ENCODE results near the gene ALDOB. TPM values are rescaled to one million over a fixed set of nuclear protein-coding genes. Genes with fewer than 3 reads are reported as not detected.

The ALDOB gene
- total and polyA plus RNA-seq, 2 donors (not counting 3 experiments of a cell fraction or from before 2014, with no cell fraction given): not detected

DNA sequence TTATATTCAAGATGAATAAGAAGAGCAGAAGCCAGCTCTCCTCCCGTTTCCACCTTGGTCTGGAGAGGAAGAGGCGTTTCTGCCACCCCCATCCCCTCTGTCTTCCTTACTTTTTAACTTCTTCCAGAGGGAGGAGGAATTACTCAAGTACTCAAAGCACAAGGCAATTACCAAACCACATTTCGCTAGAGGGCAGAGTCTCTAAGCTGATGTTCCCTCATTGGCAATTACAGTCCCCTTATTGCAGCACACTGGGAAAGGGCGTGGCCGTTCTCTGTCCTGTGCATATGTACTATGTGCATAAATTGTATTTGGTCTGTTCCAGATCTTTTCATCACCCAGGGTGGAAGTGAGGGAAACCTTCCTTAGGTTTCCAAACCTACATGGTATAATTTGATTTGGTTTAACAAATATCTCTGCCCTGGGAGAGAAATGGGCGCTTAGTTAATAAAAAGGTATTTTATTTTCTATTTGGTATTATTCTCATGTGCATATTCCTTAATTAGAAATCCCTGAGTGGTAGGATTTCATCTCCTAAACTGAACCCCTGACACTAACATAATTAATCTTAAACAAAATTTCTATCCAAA, 29.8 kb upstream of the ALDOB start:
- dilution Hi-C loops (cut with MboI; ENCODE audit: extremely low pct_ligation_motif_present, low sequenced_read_pairs): no loop called here
- Histone ChIP-seq H3K4me1 (ENCODE audit: control insufficient read depth, extremely low read depth, insufficient read depth, low read length) (no peaks in the 10 kb centered on the region), H3K36me3 (ENCODE audit: control insufficient read depth in 2 of 2, extremely low read depth in 1 of 2, insufficient read depth in 2 of 2, low read length in 2 of 2) (no peaks in the 10 kb centered on the region), H3K4me3 (replicated peaks in 1 of 3; ENCODE audit: insufficient read depth in 1 of 3, low read depth in 1 of 3, low read length in 3 of 3) (no peak overlapping the region), H2AFZ (ENCODE audit: low read depth, low read length) (no peak overlapping the region), H3K27me3 (ENCODE audit: control insufficient read depth in 2 of 2, insufficient read depth in 2 of 2, low read length in 2 of 2) (no peaks in the 10 kb centered on the region), H4K20me1 (replicated peaks; ENCODE audit: control insufficient read depth, extremely low read depth, insufficient read depth, low read length) (no peaks in the 10 kb centered on the region), H3K9me1 (replicated peaks; ENCODE audit: control insufficient read depth, extremely low read depth, insufficient read depth, low read length) (no peaks in the 10 kb centered on the region), H3K4me2 (ENCODE audit: insufficient read depth, low read length) (no peak overlapping the region), H3K9me3 (replicated peaks; ENCODE audit: control insufficient read depth, insufficient read depth, low read length) (no peaks in the 10 kb centered on the region), H3K79me2 (ENCODE audit: control insufficient read depth, insufficient read depth, low read length) (no peaks in the 10 kb centered on the region), H3K27ac (ENCODE audit: insufficient read depth, low read depth, low read length) (no peak overlapping the region), H3K9ac (replicated peaks; ENCODE audit: extremely low read depth, insufficient read depth, low read length) (no peak overlapping the region)
- ChIA-PET POLR2A (no interaction called here), CTCF (interaction anchor here (1.1 to 1.6 kb wide), 3 partner anchors 16 to 64 kb away, joined by 3 to 7 read pairs (median 3); no protein-coding TSS in a partner anchor)
- no TSS peak for BruUV-seq (replicated peaks)
- intact Hi-C loops (cut with micrococcal nuclease): no loop called here
- no peak for FAIRE-seq
- TF ChIP-seq GATA2 (IDR thresholded peaks at IDR 0.05; ENCODE audit: insufficient read depth, insufficient read length, low read depth, low read length): no peak
- TF ChIP-seq EZH2 (IDR thresholded peaks at IDR 0.05; ENCODE audit: borderline replicate concordance, low read depth, low read length, severe bottlenecking): no peak
- TF ChIP-seq JUN (IDR thresholded peaks at IDR 0.05; ENCODE audit: borderline replicate concordance, insufficient read depth, insufficient read length, low read depth): no peak
- TF ChIP-seq POLR2A (IDR thresholded peaks at IDR 0.05; ENCODE audit: low read depth, low read length): no peak
- TF ChIP-seq MYC (IDR thresholded peaks at IDR 0.05; ENCODE audit: low read depth, low read length): no peak
- TF ChIP-seq POLR2AphosphoS5 (IDR thresholded peaks at IDR 0.05; ENCODE audit: insufficient read depth, low read depth, low read length): no peak
- TF ChIP-seq, protein P1, sequence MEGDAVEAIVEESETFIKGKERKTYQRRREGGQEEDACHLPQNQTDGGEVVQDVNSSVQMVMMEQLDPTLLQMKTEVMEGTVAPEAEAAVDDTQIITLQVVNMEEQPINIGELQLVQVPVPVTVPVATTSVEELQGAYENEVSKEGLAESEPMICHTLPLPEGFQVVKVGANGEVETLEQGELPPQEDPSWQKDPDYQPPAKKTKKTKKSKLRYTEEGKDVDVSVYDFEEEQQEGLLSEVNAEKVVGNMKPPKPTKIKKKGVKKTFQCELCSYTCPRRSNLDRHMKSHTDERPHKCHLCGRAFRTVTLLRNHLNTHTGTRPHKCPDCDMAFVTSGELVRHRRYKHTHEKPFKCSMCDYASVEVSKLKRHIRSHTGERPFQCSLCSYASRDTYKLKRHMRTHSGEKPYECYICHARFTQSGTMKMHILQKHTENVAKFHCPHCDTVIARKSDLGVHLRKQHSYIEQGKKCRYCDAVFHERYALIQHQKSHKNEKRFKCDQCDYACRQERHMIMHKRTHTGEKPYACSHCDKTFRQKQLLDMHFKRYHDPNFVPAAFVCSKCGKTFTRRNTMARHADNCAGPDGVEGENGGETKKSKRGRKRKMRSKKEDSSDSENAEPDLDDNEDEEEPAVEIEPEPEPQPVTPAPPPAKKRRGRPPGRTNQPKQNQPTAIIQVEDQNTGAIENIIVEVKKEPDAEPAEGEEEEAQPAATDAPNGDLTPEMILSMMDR (IDR thresholded peaks at IDR 0.05; ENCODE audit: extremely low read depth in 1 of 2, insufficient read depth in 1 of 2, low read depth in 1 of 2, low read length in 2 of 2): peak in 1 of 2 donors; percentile 2
- TF ChIP-seq, protein P2, sequence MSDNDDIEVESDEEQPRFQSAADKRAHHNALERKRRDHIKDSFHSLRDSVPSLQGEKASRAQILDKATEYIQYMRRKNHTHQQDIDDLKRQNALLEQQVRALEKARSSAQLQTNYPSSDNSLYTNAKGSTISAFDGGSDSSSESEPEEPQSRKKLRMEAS (IDR thresholded peaks at IDR 0.05; ENCODE audit: insufficient read depth, insufficient read length): no peak
- DNase-seq (ENCODE audit: low read depth, low spot score): peak; percentile 23
